Measurements from ENCODE around the gene CARTPT.

DNA sequence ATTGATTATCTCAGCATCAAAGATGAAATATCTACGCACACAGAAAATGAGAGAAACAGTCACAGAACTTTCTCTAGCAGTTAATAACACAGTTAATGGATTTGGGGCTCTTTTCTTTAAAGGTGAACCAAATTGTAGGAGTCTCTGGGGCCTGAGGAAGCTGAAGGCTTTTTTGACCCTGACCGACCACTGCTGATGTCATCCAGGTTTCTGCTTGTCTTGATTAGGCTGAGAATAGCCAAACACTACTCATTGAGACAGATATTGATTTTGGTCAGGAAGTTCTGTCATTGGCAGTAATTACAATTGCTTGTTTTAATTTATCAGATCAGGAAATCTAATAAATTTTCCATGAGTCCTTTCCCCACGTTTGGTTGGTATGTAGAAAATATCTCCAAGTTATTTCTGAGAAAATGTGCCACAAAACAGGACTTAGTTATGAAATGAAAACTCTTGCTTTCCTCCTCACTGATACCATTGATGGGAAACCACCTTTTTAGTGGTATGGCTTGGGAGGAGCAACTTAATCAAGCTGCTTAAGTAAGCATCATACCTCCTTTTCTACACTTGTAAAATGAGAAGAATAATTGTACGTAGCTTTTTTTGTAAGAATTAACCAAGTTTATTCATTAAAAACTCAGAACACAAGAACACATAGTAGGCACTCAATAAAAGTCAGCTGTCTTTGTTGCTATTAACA lies 19.7 kb downstream of the CARTPT start:
- TF ChIP-seq, protein P1, sequence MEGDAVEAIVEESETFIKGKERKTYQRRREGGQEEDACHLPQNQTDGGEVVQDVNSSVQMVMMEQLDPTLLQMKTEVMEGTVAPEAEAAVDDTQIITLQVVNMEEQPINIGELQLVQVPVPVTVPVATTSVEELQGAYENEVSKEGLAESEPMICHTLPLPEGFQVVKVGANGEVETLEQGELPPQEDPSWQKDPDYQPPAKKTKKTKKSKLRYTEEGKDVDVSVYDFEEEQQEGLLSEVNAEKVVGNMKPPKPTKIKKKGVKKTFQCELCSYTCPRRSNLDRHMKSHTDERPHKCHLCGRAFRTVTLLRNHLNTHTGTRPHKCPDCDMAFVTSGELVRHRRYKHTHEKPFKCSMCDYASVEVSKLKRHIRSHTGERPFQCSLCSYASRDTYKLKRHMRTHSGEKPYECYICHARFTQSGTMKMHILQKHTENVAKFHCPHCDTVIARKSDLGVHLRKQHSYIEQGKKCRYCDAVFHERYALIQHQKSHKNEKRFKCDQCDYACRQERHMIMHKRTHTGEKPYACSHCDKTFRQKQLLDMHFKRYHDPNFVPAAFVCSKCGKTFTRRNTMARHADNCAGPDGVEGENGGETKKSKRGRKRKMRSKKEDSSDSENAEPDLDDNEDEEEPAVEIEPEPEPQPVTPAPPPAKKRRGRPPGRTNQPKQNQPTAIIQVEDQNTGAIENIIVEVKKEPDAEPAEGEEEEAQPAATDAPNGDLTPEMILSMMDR (IDR thresholded peaks at IDR 0.05; ENCODE audit: low read depth, low read length, poor library complexity, severe bottlenecking): no peak
- no peak for TF ChIP-seq EZH2phosphoT487 (IDR thresholded peaks at IDR 0.05; ENCODE audit: borderline replicate concordance, low read length)

All from DOHH2 (cell line).